IgD-negative memory B cell (primary cell): ENCODE measurements around the gene CKLF. TPM values are rescaled to one million over a fixed set of nuclear protein-coding genes. Genes with fewer than 3 reads are reported as not detected.

Experiments used
- H3K27ac Mint-ChIP-seq, 3 donors: one replicate each; pipeline ENCODE4 v1.8.0; 2020 to 2022; ENCODE audit warnings: mild to moderate bottlenecking in 3 of 3, mixed read lengths in 3 of 3, moderate library complexity in 1 of 3
- H3K27me3 Mint-ChIP-seq: one replicate; pipeline ENCODE4 v1.8.0; 2021; ENCODE audit warnings: mixed read lengths
- H3K36me3 Mint-ChIP-seq: one replicate; pipeline ENCODE4 v1.8.0; 2020; ENCODE audit warnings: mild to moderate bottlenecking, mixed read lengths
- H3K4me1 Mint-ChIP-seq, 3 donors: one replicate each; pipeline ENCODE4 v1.8.0; 2020 to 2022; ENCODE audit warnings: mixed read lengths in 3 of 3, mild to moderate bottlenecking in 1 of 3
- H3K4me3 Mint-ChIP-seq, 4 donors: one replicate each; pipeline ENCODE4 v1.8.0; 2020 to 2022; ENCODE audit warnings: mild to moderate bottlenecking in 4 of 4, mixed read lengths in 4 of 4, moderate library complexity in 3 of 4
- H3K9me3 Mint-ChIP-seq, 3 donors: one replicate each; pipeline ENCODE4 v1.8.0; 2020 to 2021; ENCODE audit warnings: mixed read lengths in 3 of 3, mild to moderate bottlenecking in 1 of 3
- polyA plus RNA-seq: library from polyadenylated mRNA; unstranded; fragments of 300-500 nt; fragmentation: Illumina TruSeq; gene quantifications from one replicate; pipeline ENCODE4 v1.2.3, GENCODE V29; 2021

Gene CKLF
- polyA plus RNA-seq, 1 donor from 2014 or later, result 50.8 TPM

DNA sequence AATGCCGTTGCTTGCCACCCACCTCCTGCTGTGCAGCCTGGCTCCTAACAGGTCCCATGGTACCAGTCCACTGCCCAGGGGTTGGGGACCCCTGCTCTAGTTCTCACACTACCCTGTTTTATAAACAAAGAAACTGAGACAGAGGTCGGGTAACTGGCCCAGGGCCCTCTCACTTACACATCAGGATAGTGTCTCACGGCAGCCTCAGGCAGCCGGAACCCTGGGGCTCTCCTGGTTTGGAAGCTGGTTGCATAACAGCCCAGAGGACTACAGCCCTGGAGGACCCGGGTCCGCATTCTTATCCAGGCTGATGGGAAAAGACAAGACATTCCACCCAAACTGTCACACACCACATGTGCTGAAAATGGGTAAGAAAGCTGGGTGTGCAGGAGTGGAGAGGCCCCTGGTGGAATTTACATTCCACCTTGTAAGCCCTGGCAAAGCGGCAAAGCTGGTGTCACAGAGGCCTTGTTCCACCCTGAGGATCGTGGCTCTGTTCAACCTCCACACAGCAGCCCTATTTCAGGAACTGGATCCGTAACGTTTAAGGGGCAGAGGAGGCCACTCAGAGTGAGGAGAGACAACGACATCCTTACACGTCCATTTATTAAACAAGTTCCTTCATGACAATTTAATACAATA, 61.9 kb downstream of the CKLF start:
- H3K27me3 Mint-ChIP-seq, result peaks cover 3% of the 10 kb centered on the region
- H3K36me3 Mint-ChIP-seq, result peaks cover 2% of the 10 kb centered on the region
- no peak overlapping the region for H3K4me3 Mint-ChIP-seq
- no peak overlapping the region for H3K27ac Mint-ChIP-seq
- no peaks in the 10 kb centered on the region for H3K9me3 Mint-ChIP-seq
- no peaks in the 10 kb centered on the region for H3K4me1 Mint-ChIP-seq

Other genes starting within 250 kb of the CKLF start
- not detected for gene CDH5, start 185.9 kb upstream of the CKLF start, polyA plus RNA-seq
- gene BEAN1, start 125.3 kb upstream of the CKLF start, polyA plus RNA-seq, result not detected
- gene TK2, start 2.5 kb upstream of the CKLF start, polyA plus RNA-seq, result 1.6 TPM
- not detected for gene CMTM1, start 13.9 kb downstream of the CKLF start, polyA plus RNA-seq
- gene CMTM2, start 26.9 kb downstream of the CKLF start, polyA plus RNA-seq, result not detected
- gene CMTM3, start 52.1 kb downstream of the CKLF start, polyA plus RNA-seq, result 5.2 TPM
- gene CMTM4, start 144.2 kb downstream of the CKLF start, polyA plus RNA-seq, result 0.19 TPM
- 29.4 TPM for gene DYNC1LI2, start 199.0 kb downstream of the CKLF start, polyA plus RNA-seq
- gene TERB1, start 249.0 kb downstream of the CKLF start, polyA plus RNA-seq, result not detected